HFFc6 (cell line): Measurements from ENCODE around the gene SIGLEC7. TPM values are rescaled to one million over a fixed set of nuclear protein-coding genes. Genes with fewer than 3 reads are reported as not detected.

Experiments used
- DNase-seq: peaks from one replicate; pipeline ENCODE4 v3.0.0-alpha.2; 2018
- H3K27ac Mint-ChIP-seq: 2 replicates; pipeline ENCODE4 v1.8.0; 2020; ENCODE audit warnings: mild to moderate bottlenecking, mixed read lengths
- H3K27me3 Mint-ChIP-seq: 2 replicates; pipeline ENCODE4 v1.8.0; 2021; ENCODE audit warnings: mild to moderate bottlenecking, moderate library complexity, mixed read lengths; ENCODE audit not compliant: insufficient read depth
- H3K36me3 Mint-ChIP-seq: 2 replicates; pipeline ENCODE4 v1.8.0; 2021; ENCODE audit warnings: low read depth, mixed read lengths
- H3K4me1 Mint-ChIP-seq: 2 replicates; pipeline ENCODE4 v1.8.0; 2020; ENCODE audit warnings: low read depth, mixed read lengths
- H3K4me3 Mint-ChIP-seq: 2 replicates; pipeline ENCODE4 v1.8.0; 2020; ENCODE audit warnings: mild to moderate bottlenecking, moderate library complexity, mixed read lengths
- H3K9me3 Mint-ChIP-seq: 2 replicates; pipeline ENCODE4 v1.8.0; 2020; ENCODE audit warnings: mild to moderate bottlenecking, mixed read lengths
- total RNA-seq, 6 experiments: library from RNA; stranded (reverse); fragmentation: NEBNext Ultra II Directional; extraction: Animal tissue kit (Norgen Biotek cat#: 25700); gene quantifications; 2 replicates in 1 of 6; 3 replicates in 5 of 6; pipeline ENCODE4 v1.2.3, GENCODE V29; 2021
- TF ChIP-seq, protein P1 (sequence below): fragments of 200-600 bp; sonication (generic); IDR thresholded peaks from 2 replicates; pipeline ENCODE4 v1.5.0; 2021; ENCODE audit warnings: antibody characterized with exemption, mild to moderate bottlenecking

SIGLEC7 gene
- total RNA-seq, 6 experiments from 2014 or later, result not detected

DNA sequence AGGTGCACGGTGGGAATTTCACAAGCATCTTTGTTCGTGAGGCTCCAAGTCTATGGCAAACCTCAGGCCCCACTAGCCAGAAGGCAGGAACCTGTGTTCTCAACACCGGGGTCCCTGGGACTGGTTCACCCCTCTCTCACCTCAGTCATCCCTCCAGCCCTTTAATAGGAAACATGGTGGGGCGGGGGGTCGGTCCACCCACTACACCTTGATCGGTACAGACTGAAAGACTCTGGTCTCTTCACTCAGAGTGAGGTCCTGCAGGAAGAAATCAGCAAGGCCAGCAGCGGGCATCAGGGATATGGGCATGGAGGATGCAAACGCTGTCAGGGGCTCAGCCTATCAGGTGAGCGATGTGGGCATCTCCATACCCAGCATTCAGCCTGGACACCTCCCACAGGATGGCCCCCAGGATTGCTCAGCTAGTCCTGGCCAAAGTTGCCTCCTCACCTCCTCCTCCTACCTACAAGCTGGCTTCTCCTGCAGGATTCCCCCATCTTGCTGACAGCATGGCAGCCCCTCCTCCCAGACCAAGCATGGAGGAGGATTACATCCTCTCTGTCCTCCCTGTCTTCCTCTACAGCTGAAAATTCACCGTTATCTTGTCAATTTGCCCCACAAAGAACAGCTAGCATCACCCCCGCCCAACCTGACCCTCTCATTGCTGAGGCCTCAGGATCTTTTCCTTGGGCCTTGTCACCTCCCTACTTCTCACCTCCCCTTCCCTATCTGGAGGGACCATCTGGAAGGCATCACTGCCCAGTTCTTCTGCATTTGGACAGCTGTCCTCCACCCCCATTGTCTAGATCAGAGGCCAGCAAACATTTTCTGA lies 45.5 kb downstream of the SIGLEC7 start:
- TF ChIP-seq, protein P1, sequence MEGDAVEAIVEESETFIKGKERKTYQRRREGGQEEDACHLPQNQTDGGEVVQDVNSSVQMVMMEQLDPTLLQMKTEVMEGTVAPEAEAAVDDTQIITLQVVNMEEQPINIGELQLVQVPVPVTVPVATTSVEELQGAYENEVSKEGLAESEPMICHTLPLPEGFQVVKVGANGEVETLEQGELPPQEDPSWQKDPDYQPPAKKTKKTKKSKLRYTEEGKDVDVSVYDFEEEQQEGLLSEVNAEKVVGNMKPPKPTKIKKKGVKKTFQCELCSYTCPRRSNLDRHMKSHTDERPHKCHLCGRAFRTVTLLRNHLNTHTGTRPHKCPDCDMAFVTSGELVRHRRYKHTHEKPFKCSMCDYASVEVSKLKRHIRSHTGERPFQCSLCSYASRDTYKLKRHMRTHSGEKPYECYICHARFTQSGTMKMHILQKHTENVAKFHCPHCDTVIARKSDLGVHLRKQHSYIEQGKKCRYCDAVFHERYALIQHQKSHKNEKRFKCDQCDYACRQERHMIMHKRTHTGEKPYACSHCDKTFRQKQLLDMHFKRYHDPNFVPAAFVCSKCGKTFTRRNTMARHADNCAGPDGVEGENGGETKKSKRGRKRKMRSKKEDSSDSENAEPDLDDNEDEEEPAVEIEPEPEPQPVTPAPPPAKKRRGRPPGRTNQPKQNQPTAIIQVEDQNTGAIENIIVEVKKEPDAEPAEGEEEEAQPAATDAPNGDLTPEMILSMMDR, result no peak
- H3K4me3 Mint-ChIP-seq, result no peak overlapping the region
- no peak overlapping the region for H3K27ac Mint-ChIP-seq
- DNase-seq, result no peak
- H3K36me3 Mint-ChIP-seq, result peaks cover 7% of the 10 kb centered on the region; the same call in 1 of the 2 replicates
- H3K27me3 Mint-ChIP-seq, result peaks cover 2% of the 10 kb centered on the region; the same call in 1 of the 2 replicates
- no peaks in the 10 kb centered on the region for H3K4me1 Mint-ChIP-seq
- H3K9me3 Mint-ChIP-seq, result peaks cover 44% of the 10 kb centered on the region

DNA sequence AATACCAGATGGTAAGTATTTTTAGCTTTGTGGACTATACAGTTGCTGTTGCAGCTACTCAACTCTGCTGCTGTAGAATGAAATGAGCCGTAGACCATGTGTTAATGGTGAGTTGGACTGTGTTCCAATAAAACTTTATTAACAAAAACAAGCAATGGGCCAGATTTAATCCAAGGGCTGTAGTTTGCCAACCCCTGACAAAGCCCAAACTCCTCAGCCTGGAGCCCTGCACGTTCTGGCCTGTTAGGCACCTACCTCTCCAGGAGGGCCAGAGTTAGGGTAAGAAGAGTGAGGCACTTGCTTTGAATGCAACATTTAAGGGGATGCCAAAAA lies 46.1 kb downstream of the SIGLEC7 start:
- H3K9me3 Mint-ChIP-seq, result peaks cover 44% of the 10 kb centered on the region
- peaks cover 7% of the 10 kb centered on the region; the same call in 1 of the 2 replicates for H3K36me3 Mint-ChIP-seq
- H3K4me1 Mint-ChIP-seq, result no peaks in the 10 kb centered on the region
- DNase-seq, result no peak
- H3K4me3 Mint-ChIP-seq, result no peak overlapping the region
- peaks cover 2% of the 10 kb centered on the region; the same call in 1 of the 2 replicates for H3K27me3 Mint-ChIP-seq
- no peak overlapping the region for H3K27ac Mint-ChIP-seq
- TF ChIP-seq, protein P1, result no peak

DNA sequence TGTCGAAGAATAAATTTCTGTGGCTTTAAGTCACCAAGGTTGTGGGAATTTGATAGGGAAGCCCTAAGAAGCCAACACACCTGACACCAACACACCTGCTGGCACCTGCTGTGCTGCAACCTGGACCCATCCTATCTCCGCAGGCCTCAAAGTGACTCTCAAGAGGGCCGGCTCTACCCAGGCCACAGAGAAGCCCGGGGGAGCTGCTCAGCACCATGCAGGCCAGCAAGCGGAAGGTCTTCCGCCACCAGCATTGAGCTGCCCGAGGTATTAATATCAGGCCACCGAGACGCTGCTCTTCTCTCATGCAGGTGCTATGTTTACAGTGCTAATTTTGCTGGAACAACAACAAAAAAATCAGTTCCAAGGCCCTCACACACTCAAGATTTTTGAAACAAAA lies 50.6 kb downstream of the SIGLEC7 start:
- H3K36me3 Mint-ChIP-seq, result no peaks in the 10 kb centered on the region
- DNase-seq, result no peak
- no peaks in the 10 kb centered on the region for H3K4me1 Mint-ChIP-seq
- H3K4me3 Mint-ChIP-seq, result no peak overlapping the region
- H3K27me3 Mint-ChIP-seq, result peaks cover 6% of the 10 kb centered on the region
- TF ChIP-seq, protein P1, result no peak
- H3K27ac Mint-ChIP-seq, result no peak overlapping the region
- peaks cover 31% of the 10 kb centered on the region for H3K9me3 Mint-ChIP-seq

DNA sequence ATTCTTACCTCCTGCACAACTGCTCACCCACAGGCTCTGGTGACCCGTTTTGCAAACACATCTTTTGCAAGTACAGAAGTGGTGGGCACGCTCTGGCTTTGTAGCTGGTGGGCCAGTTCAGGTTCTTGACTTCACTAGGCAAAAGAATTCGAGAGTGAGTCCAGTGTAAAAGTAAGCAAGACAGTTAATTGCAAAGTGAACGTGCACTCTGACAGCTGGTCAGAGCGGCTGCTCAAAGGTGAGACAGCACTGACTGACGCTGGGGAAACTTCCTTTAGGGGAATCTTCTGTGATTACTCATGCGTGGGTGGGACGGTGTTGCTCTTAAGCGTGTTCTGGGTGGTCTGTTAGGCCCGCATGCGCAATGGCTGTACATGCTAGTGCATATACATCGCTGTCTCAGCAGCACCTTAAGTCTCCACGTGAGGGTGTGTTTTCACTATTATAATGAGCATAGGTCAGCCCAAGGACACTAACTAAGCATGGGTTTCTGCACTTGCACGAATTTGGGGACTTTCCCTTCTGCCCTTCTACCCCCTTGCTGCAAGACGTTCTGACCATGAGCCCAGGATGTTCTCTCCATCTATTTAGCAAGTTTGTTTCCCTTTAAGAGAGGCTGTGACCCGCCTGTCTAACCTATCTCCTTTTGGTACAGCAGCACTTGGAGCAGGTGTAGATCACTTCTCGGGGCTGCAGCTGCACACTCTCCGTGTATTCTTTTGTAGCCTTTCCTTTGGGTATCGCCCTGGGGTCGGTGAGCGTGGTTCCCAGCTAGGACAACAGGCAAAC lies 52.6 kb downstream of the SIGLEC7 start:
- no peak for DNase-seq
- peaks cover 3% of the 10 kb centered on the region for H3K27me3 Mint-ChIP-seq
- no peak overlapping the region for H3K4me3 Mint-ChIP-seq
- H3K9me3 Mint-ChIP-seq, result peaks cover 39% of the 10 kb centered on the region
- TF ChIP-seq, protein P1, result no peak
- no peaks in the 10 kb centered on the region for H3K4me1 Mint-ChIP-seq
- no peaks in the 10 kb centered on the region for H3K36me3 Mint-ChIP-seq
- H3K27ac Mint-ChIP-seq, result no peak overlapping the region

DNA sequence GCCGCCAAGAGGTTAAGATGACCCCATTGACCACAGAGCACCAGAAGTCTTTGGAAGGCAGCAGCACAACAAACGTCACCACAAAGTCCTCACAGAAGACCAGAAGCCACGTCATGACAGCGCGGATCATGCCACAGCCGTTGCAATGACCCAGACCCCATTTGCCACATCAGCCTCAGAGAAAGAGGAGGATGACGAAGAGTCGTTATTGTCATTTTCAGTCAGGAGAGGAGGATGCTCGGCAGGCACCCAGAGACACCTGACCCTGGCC lies 53.1 kb downstream of the SIGLEC7 start:
- Mint-ChIP-seq H3K4me3 (no peak overlapping the region), H3K36me3 (no peaks in the 10 kb centered on the region), H3K27me3 (peaks cover 3% of the 10 kb centered on the region), H3K9me3 (peaks cover 44% of the 10 kb centered on the region), H3K4me1 (no peaks in the 10 kb centered on the region), H3K27ac (no peak overlapping the region)
- TF ChIP-seq, protein P1, result no peak
- DNase-seq, result no peak
